ENCODE results near the gene BRMS1L. TPM values are rescaled to one million over a fixed set of nuclear protein-coding genes. Genes with fewer than 3 reads are reported as not detected.

The BRMS1L gene
- total RNA-seq, 1 experiment from 2014 or later = 7.7 TPM

DNA sequence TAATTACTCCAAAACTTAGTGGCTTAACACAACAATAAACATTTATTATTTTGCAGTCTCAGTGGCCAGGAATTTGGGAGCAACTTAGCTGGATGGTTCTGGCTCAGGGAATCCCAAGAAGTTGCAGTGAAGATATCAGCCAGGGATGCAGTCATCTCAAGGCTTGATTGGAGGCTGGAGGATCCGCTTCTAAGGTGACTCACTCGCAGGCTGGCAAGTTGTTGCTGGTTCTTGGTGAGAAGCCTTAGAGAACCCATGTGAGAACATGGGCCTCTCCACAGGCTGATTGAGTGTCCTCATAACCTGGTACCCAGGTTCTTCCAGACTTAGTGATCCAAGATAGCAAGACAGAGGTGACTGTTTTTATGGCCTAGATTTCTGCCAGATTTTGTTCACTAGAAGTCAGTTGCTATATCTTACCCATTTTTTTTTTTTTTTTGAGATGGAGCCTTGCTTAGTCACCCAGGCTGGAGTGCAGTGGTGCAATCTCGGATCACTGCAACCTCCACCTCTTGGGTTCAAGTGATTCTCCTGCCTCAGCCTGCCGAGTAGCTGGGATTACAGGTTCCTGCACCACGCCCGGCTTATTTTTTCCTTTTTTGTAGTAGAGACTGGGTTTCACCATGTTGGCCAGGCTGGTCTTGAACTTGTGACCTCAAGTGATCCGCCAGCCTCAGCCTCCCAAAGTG is 32.5 kb downstream of the BRMS1L start:
- DNase-seq (ENCODE audit: extremely low read depth, low read depth) = no peak

DNA sequence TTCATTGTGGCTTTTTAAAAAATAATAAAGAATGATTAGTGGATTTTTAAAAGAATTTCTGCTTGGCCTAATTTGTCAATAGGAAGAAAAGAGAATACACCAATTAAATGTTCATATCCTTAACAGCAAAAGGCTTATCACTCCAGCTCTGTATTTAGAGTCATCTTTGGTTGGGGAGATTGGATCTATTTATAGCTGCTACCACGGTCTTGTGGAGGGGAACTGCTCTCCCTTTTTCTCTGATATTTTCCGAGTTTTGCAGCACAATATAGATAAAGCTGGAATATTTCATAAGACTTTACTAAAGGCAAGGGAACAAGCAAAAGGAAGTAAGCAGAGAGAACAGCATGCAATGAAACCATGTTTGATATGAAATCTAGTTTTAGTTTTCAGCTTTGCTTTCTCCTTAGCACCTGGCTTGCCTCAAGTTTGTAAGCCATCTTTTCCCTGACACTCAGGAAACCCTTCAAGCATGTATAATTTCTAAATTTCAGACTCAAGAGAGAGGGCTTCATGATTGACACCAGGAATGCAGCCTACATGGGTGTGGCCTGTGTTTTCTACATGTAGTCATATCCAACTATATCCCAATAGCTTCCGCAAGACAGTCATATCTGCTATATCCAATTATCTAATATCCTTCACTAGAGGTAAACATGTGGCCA is 35.2 kb downstream of the BRMS1L start:
- no peak for DNase-seq (ENCODE audit: extremely low read depth, low read depth)

DNA sequence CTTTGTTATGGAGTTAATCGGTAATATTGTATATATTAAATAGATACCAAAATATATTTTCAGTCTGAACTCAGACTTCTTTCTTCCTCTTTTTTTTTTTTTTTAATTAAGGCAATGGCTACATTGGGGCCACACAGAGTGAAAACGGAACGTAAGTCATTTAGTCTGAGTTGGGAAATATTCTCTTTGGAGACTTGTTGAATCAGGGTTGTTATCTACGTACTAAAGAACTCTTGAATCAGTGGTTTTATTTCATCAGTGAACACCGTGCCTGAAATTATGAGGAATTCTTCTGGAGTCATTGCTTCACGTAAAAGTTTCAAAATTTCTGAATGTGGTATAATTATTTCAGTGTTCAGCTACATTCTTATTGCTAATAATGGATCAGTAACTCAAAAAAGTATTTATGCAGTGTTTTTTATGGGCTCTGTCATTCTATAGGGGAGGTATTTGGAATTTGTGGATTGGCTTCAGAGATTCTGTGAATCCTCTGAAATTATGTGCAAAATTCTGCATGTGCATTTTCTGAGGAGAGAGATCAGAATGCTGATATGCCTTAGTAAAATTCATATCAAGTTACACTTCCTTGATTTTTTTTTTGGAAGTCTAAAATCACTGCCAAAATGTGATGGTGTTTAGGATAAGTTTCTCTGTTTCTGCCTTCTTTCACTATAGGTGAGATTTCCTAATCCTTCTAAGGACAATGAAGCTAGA is 39.6 kb downstream of the BRMS1L start:
- no peak for DNase-seq (ENCODE audit: extremely low read depth, low read depth)

DNA sequence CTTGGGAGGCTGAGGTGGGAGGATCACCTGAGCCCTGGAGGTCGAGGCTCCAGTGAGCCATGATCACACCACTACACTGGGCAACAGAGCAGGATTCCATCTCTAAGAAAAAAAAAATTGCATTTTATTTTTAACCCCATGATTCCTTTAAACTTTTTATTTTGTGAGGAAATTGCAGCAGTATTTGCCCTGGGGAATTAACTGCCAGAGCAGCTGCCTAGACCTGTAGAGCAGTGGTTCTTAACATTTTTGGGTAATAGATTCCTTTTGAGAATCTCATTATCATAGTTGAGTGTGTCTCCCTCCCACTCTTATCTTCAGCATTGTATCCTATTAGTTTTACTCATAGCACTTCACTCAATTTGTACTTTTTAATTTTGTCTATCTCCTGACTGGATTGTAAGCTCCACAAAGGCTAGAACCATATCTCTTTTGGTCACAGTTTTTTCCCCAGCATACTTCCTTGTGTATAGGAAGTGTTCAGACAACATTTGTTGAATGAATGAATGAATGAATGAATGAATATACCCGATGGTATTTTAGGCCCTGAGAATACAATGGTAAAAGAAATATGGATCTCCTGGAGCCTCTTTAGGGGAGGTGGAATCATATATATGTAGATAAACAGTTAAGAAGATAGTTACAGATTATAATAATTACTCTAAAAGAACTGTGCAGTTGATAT is 40.6 kb downstream of the BRMS1L start:
- DNase-seq (ENCODE audit: extremely low read depth, low read depth) = no peak

DNA sequence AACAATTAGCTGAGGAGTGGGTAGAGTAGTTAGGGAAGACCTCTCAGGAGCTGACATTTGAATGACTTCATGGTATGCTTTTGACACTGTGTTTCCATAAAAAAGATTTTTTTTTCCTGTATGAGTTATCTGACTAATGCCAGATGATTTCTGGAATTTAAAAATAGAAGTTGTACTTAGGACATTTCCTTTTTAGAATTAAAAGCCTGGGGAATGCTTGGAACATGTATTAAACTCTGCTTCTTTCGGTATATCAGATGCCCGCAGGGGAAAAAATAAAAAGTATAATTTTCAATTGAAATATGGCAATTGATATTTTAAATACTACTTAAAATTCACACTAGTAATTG is 41.1 kb downstream of the BRMS1L start:
- no peak for DNase-seq (ENCODE audit: extremely low read depth, low read depth)

DNA sequence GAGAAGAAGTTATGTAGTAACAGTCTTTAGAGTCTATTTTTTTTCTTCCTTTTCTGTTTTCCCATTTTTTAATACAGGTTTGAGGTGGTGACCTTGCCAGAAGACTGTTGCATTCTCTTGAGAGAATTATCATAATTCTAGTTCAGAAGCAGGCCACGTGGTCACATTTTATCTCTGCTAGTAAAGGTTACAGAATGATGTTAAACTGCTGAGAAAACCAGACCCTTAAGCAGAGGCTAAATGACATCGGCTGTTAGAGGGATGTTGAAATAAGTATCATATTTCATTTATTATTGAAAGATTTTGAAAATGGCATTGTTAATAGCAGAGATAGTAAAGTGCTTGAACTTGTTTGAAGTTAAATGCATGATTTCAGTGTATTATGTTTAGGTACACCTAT is 49.2 kb downstream of the BRMS1L start:
- DNase-seq (ENCODE audit: extremely low read depth, low read depth) = no peak

DNA sequence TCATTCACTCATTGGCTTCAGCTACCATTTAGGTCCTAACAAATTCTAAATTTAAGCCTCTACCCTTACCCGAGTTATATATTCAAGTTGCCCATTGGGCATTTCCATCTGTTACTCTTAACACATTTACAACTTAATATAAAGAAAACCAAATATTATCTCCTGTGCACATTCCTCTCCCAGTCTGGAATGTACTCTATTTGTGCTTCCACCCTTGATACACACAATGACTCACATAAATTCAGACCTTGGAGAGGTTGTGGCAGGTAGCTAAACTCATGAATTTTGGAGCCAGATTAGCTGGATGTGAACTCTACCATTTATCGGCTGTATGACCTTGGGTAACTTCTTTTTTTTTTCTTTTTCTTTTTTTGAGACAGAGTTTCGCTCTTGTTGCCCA is 51.1 kb downstream of the BRMS1L start:
- no peak for DNase-seq (ENCODE audit: extremely low read depth, low read depth)

DNA sequence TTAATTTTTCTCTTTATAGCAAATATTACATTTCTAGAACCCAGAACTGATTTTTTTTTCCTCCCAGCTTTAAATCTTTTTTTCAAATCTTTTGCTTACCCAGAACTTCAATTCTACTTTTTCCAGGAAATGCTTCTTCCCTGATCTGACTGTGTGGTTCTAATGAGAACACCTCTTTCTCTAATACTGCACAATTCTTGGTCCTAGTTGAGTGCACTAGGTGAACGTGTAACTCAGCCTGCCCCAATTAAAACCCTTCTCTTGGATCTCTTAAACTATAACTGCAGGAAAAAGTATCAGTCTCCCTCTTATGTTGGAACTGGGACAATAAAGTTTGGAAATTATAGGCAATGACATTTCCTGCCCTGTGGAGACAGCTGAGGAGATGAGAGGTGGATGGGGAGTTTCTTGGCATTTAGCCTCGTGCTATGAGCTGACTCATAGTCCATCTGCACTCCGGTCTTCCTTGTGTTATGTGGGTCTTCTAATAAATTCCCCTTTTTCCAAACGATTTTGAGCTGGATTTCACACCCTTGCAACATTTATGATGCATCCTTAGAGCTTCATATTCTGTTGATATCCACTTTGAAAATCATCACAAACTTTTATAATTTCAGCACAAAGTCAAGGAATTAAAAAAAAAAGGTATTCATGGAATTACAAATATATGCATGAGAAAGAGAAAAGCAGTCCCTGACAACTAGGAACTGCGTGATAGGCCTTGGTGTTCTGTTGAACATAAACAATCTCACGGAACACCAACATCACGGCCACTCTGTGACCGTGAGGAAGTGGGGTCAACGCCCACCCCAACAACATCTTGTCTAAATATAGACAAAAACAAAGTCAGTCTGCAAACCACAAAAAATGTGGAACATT is 52.4 kb downstream of the BRMS1L start:
- peak; percentile 21 for DNase-seq (ENCODE audit: extremely low read depth, low read depth)

DNA sequence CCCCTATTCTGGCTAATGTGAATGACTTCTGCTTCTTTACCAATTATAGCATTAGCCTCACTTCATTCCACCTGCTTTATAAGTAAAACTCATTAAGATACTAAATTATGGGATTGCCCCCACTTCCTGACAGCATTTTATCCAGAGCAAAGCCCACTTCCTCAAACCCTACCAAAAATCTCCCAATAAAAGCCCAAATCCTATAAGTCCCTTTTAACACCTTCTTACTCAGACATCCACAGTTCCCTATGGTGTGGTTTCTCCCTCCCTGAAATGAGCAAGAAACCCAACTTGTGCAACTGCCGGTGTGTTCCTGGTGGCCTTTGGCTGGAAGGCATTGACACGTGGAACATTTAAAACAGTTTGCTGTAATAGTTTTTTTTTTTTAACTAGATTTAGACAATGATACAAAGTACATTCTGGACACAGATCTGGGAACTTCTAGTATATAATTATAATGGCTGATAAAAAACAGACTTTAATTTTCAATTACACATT is 53.1 kb downstream of the BRMS1L start:
- no peak for DNase-seq (ENCODE audit: extremely low read depth, low read depth)

DNA sequence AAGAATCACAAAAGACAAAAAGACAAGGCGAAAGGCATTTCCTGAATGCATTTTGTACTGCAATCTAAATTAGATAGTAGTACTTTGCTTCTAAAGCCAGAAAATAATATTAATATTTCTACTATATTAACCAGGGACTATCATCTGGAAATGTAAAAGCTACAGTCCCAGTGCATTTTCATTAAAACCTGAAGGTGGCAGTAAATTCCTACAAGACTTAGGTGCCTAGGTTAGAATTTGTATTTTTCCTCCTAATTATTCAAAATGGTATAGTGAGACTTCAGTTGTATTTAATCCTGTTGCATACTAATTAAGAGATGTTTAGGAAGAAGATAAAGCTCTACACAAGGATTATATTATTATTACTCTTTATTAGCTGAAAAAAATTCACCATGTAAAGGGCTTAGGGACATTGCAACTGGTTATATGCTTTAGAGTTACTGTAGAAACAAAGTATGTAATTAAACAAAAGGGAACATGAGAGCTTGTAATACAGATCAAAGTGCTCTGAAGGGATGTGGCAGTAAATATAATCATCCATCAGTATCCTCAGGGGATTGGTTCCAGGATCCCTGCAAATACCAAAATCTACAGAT is 53.6 kb downstream of the BRMS1L start:
- no peak for DNase-seq (ENCODE audit: extremely low read depth, low read depth)

DNA sequence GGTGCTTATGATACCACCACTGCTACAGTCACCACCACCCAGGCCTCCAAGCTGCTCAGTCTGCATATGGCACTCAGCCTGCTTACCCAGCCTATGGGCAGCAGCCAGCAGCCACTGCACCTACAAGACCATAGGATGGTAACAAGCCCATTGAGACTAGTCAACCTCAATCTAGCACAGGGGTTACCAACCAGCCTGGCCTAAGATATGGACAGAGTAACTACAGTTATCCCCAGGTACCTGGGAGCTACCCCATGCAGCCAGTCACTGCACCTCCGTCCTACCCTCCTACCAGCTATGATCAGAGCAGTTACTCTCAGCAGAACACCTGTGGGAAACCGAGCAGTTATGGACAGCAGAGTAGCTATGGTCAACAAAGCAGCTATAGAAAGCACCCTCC is 55.1 kb downstream of the BRMS1L start:
- no peak for DNase-seq (ENCODE audit: extremely low read depth, low read depth)

DNA sequence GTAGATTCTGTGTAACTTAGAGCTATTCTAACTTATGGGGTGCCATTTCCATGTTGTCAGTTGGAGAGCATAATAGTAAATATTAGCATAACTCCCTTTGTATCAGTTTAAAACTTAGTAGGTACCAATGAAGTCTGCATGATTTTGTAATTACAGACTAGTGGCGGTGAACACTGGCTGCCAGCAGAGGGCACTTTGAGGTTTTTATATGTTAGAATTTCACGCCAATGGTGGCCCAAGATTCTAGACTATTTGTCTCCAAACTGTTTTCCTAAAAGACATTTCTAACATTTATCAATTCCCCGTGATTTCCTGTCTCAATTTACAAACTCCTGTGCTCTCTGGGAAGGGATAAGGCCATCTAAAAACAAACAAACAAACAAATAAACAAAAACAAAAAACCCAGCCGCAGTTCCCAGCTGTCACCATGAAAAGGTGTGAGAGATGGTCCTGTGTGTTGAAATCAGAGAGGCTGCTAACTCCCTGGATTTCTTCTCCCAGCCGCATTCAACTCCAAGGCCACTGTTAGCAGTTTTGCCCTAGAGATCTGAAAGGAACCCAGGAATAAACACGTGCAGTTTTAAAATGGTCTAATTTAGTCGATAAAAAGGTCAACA is 57.6 kb downstream of the BRMS1L start:
- peak; percentile 26 for DNase-seq (ENCODE audit: extremely low read depth, low read depth)

DNA sequence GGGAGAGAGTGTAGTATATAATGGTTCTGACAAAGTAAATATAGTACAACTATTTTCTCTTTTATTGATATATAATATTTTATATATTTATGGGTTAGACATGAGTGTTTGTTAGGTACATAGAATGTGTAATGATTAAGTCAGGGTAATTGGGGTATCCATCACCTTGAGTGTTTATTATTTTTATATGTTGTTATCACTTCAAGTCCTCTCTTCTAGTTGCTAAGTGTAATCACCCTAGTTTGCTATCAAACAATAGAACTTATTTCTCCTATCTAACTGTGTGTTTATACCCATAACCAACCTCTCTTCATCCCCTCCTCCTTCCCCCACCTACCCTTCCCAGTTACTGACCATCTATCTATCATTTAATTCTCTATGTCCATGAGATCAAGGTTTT is 64.2 kb downstream of the BRMS1L start:
- DNase-seq (ENCODE audit: extremely low read depth, low read depth) = no peak

DNA sequence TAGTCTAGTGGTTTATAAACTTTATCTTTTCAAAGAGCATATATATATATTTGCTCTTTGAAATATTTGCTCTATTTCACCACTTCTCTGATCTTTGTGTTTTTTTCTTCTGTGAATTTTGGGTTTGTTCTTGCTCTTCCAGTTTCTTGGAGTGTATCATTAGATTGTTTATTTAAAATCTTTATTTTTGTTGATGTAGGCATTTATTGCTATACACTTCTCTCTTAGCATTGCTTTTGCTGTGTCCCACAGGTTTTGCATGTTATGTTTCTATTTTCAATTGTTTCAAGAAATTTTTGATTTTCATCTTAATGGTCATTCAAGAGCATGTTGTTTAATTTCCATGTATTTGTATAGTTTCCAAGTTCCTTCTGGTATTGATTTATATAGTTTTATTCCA is 69.1 kb downstream of the BRMS1L start:
- DNase-seq (ENCODE audit: extremely low read depth, low read depth) = no peak

DNA sequence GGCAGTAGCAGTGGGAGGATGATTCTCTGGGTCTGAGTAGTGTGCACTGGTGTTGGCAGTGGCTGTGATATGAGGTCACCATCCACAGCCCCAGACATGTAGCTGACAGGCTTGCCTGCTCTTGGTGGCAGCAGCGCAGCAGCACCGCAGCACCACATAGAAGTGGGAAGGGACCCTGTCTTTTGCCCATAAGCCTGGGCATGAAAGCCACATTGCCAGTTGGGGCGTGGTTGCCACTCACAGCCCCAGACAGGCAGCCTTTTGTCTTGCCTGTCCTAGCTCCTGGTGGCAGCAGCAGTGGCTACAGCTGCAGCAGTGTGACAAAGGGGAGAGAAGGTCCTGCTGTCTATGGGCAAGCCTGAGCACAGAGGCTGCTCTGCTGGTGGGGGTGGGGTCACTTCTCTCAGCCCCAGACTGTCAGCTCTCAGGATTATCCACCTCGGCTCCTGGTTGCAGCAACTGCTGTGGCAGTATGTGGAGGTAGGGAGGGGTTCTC is 71.5 kb downstream of the BRMS1L start:
- no peak for DNase-seq (ENCODE audit: extremely low read depth, low read depth)

DNA sequence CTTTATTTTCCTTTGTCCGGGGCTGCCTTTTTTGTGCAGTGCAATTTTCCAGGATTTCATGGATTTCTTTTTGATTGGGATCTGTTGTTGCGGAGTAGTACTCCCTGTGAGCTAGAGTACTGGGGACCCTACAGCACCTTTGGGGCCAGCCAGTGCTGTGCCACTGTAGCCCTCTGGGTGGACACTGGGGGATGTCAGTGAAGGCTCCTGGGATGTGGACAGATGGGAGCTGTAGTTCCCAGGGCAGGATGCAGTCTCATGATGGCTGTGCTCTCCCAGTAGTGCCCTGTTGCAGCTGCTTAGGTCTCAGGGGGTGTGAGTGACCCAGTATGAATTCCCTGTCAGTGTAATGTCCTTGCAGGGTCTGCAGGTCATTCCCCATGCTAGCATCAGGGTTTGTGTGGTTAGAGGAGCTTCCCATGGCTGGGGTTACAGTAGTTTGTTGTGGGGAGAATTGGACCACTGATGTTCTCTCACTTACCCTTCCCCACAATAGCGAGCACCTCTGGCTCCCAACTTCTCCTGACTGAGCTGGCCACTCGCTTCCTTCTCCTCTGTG is 72.2 kb downstream of the BRMS1L start:
- DNase-seq (ENCODE audit: extremely low read depth, low read depth) = no peak

DNA sequence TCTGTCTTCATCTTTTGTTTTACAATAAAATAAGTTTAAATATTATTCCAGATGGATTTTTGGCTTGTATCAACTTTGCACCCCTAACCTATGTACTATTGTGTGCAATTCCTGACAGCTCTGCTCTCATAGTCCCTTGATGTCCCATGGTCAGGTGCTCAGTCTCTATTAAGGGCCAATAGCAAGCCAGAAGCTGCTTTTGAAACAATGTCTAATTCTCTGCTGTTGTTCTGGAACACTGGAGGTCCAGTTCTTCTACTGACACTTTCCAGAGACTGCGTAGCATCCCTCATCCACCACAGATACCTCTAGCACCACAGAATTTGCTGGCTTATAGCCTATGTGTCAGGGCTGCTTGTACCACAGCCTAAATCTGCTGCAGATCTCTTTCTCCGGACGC is 74.6 kb downstream of the BRMS1L start:
- no peak for DNase-seq (ENCODE audit: extremely low read depth, low read depth)

DNA sequence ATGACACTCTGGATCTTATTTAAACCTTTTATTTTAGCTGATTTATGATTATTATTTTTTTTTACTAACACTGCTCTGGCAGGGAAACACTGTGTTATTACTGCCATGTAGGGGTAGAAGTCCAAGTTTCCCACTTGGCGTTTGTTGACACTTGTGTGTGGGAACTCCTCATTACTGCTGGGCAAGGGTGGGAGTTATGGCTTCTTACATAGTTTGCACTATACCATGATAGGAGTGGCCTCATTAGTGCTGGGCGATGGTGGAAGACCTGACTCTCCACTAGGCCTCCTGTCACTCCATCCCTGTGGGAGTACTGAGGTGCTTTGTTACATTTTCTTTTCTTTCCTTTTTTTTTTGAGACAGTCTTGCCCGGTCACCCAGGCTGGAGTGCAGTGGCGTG is 83.5 kb downstream of the BRMS1L start:
- DNase-seq (ENCODE audit: extremely low read depth, low read depth) = no peak

DNA sequence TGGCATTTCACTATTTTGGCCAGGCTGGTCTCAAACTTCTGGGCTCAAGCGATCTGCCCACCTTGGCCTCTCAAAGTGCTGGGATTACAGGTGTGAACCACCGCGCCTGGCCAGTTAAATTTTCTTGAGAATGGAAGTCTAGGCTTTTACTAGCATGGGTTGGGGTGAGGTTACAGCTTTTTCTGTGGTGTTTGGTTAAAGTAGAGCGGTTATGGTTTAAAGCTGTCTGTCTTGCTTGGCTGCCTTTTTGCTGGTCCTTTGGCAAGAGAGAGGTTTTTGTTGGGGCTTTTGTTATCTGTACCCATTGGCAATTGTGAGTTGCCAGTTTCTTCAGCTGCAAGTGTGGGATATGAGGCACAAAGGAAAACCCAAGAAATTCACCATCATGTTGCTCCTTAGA is 84.1 kb downstream of the BRMS1L start:
- DNase-seq (ENCODE audit: extremely low read depth, low read depth) = no peak
